HG03039 (cell line): Measurements from ENCODE around the gene BNIP1.
"Not testable (repeated sequence)": the region's sequence is repeated elsewhere in the genome, so short reads cannot be mapped to it uniquely, and the experiment has no call there.

Experiments
- ATAC-seq: cut with Tn5 transposase; IDR thresholded peaks from one replicate; pipeline ENCODE4 v1.9.1; 2021; ENCODE audit warnings: mild to moderate bottlenecking, moderate library complexity; ENCODE audit not compliant: unreplicated experiment

The BNIP1 gene, protein sequence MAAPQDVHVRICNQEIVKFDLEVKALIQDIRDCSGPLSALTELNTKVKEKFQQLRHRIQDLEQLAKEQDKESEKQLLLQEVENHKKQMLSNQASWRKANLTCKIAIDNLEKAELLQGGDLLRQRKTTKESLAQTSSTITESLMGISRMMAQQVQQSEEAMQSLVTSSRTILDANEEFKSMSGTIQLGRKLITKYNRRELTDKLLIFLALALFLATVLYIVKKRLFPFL

DNA sequence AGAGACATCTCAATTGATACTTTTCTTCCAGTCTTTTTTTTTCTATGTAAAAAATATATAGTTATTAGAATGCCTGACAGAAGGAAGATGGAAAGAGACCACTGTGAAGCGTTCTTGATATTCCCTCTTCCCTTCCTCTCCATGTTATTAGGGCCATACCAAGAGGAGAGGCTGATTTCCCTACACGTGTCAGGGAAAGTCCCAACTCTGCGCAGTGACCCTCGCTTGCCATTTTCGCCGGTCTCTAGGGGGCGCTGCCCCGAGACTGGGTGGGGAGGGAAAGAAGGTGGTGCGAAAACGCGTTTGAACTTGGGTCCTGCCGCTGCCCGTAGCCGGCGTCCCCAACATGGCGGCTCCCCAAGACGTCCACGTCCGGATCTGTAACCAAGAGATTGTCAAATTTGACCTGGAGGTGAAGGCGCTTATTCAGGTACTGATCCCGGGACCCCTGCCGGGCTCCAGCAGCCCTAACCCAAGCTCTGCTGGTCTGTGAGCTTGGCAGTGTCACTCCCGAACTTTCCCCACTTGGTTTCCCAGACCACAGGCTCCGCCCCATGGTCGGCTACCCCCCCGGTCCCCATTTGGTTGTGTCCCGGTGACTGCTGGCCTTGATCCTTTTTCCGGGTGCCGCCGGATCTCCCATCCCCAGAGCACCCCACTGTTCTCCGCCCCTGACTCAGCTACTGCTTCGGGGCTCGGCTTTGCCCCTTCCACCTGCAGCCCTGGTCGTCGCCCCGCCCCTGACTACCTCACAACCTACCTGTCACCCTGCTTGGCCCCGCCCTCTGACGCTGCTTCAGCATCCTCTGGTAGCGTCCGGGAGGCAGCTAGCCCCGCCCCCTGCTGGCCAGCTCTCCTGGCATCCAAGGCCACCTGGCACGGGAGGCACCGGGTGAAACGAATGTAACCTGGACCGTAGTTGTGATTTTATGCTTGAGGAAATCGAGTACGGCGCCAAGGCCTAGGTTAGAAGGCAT is at the start of gene BNIP1:
Gene BNIP1 (plus strand): TSS at position 332 of the 977 bp plus-strand sequence. CDS start 15 bp downstream, at position 347.
- ATAC-seq, result peak; percentile 91

DNA sequence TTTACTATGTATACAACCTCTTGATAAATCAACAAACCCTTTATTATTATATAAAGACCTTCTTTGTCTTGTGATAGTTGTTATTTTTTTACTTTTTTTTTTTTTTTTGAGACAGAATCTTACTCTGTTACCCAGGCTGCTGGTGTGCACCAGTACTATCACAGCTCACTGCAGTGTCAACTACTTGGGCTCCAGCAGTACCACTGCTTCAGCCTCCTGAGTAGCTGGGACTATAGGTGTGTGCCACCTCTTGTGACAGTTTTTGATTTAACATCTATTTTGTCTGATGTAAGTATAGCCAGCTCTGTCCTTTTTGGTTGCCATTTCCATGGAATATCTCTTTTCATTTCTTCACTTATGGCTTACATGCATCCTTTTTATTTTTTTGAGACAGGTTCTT is 45.5 kb upstream of the BNIP1 start:
- no peak for ATAC-seq

DNA sequence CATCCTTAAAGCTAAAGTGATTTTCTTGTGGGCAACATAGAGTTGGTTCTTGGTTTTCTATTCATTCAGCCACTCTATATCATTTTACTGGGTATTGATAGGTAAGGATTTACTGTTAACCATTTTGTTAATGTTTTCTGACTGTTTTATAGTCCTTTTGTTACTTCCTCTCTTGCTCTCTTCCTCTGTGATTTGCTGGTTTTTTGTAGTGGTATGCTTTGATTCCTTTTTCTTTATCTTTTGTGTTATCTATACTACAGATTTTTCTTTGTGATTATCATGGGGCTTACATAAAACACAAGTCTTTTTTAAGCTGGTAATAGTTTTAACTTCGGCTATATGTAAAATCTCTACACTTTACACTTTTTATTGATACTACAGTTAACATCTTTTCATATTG is 44.9 kb upstream of the BNIP1 start:
- no peak for ATAC-seq

DNA sequence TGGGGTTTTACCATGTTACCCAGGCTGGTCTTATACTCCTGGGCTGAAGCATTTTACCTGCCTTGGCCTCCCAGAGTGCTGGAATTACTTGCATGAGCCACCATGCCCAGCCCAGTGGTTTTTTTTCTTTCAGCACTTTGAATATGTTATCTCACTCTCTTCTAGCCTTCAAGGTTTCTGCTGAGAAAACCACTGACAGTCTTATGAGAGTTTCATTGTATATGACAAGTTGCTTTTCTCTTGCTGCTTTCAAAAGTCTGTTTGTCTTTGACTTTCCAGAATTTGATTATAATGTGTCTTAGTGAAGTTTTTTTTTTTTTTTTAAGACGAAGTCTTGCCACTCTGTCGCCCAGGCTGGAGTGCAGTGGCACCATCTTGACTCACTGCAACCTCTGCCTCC is 43.1 kb upstream of the BNIP1 start:
- no peak for ATAC-seq

DNA sequence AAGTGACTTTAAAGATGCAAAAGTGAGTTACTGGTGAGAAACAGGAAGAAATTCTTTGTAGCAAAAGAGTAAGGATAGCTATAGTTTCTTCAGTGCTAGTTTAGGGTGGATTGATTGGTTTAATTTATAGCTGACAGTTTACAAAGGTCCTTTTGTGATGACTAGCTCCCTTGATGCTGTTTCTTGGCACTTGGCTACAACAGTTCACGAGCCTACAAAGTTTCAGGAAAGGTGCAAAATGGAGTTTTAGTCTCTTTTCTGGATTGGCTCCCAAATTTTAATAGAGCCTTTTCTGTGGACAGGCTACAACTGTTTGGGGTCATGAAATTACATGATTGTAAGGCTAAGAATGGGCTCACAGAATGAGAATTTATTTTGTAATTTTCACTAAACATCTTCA is 40.9 kb upstream of the BNIP1 start:
- no peak for ATAC-seq

DNA sequence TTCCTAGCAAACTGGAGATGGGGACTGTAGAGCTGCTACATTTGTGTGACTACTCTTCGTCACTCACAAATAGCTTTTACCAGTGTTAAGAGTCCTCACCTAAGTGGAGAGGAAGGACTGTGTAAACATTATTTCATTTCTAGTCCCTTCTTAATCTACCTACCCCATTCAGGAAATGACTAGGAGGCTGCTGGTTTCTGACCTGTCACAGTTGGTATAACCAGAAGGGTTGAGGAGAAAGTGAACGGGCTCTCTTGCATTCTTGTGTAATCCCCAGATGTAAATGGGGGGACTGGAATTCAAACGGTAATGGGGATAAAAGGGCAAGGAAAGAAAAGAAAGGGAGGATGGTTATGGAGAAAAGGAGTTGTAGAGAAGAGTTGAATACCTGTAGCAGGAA is 35.4 kb upstream of the BNIP1 start:
- ATAC-seq, result no peak

DNA sequence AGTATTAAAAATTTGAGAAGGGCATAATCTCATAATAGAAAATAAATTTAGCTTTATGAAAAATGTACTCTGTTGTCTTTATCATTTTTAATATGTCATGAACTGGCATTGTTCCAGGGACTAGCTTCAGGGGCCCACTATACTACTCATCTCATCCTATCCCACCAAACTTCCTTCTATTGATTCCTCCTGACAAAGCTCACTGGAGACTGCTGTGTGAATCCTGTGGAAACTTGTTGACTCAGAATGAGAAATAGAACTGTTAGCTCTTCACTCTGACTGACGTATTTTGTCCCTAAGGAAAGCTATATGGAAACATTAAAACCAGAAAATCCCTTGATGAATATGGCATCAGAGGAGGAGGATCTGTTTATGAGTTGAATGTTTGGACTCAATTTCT is 29.8 kb upstream of the BNIP1 start:
- no peak for ATAC-seq

DNA sequence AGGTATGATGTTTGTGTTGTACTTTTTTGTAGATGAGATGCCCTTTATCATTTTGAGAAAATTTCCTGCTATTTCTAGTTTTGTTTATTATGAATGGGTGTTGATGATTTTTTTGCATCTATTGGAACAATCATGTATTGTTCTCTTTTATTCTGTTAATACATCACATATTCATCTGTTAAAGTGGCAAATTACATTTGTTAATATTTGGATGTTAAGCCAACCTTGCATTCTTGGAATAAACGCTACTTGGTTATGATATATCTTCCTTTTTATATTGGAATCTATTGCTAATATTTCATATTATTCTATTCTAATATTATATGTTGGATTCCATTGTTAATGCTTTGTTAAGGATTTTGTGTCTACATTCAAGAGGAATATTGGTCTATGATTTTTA is 24.6 kb upstream of the BNIP1 start:
- ATAC-seq, result no peak

DNA sequence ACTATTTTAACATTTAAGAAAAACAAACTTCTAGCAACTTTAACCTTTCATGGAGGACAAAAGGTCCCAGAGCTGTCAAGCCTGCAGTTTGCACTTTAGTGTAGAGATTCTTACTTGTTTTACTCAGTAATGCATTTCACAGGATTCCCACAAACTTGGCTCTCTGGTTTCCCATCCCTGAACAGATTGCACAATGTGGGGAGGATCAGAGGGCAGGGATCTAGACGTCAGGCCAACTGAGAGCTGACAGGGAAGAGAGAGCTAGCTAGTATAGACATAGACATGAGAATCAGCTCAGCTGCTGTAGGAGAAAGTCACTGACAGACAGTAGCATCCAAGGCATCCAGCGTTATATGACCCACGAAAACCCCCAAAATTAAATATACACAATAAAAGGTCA is 20.9 kb upstream of the BNIP1 start:
- no peak for ATAC-seq

DNA sequence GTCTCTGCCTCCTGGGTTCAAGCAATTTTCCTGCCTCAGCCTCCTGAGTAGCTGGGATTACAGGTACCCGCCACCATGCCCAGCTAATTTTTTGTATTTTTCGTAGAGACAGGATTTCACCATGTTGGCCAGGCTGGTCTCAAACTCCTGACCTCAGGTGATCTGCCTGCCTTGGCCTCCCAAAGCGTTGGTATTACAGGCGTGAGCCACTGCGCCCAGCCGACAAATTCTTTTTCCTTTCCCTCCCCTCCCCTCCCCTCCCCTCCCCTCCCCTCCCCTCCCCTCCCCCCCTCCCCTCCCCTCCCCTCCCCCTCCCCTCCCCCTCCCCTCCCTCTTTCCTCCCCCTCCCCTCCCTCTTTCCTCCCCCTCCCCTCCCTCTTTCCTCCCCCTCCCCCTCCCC is 12.2 kb upstream of the BNIP1 start:
- not testable (repeated sequence) for ATAC-seq

DNA sequence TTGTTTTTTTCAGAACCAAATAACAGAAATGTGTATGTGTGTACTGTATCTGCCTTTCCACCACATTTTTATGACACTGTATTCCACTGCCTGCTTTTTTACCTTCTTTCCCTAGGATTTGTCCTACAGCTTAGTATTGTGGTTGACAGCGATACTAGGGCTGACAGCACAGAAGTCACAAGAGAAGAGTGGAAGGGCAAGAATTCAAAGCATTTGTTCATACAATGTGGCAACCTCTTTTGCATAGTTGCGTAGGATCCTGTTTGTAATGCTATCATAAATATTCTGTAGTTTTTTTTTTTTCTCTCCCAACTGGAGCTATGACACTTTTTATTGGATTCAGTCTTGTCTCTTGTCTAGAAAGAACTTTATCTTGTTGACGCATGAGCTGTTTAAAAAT is 5.6 kb upstream of the BNIP1 start:
- ATAC-seq, result no peak

DNA sequence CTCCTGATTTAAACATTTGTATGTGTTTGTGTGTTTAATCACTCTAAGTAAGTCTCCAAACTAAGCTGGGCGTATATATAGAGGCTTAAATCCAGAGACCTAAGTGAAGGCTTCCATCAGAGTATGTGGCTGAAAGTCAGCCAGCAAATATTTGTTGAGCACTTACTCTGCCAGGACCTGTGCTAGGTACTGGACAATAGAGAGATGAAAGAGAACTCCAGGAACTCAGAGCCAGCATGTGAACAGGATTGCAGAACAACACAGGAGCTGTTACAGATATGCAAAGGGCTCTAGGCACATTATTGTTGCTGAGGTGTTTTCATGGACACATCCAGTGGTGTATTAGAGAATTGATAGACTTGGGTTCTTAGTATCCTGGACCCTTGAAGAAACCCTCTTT is 4.7 kb upstream of the BNIP1 start:
- no peak for ATAC-seq

DNA sequence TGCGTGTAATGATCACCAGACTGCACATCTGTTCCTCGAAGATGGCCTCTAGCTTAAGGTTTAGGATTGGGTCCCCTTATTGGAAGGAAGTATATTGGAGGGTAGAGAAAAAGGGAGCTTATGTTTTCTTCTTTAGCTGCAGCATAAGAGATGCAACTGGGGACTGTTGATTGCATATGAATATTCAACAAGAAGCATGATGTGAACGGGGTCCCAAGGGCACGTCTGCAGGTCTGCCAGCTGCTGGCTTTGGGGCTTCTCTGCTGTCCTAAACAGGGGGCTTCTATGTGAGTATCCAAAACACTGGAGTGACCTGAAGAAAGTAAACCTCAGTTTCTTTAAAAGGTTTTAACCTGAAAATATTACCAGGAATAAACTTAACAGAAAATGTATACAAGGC is 3.6 kb upstream of the BNIP1 start:
- no peak for ATAC-seq

DNA sequence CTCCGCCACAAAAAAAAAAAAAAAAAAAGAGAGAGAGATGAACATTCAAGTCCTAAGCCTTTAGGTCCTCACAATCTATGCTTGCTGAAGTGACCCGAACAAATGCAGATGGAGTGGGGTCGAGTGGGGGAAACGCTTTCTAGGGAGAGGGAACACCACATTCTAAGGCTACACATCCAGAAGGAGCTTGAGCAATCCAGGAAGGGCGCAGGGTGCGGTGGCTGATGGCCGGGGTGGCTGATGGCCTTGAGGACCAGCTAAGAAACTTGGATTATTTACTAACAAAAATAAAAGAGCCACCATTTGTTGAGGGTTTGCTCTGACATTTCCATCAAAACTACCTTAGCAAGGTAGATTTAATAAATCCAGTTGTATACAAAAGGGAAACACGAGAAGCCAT is 764 bp upstream of the BNIP1 start:
- ATAC-seq, result no peak

DNA sequence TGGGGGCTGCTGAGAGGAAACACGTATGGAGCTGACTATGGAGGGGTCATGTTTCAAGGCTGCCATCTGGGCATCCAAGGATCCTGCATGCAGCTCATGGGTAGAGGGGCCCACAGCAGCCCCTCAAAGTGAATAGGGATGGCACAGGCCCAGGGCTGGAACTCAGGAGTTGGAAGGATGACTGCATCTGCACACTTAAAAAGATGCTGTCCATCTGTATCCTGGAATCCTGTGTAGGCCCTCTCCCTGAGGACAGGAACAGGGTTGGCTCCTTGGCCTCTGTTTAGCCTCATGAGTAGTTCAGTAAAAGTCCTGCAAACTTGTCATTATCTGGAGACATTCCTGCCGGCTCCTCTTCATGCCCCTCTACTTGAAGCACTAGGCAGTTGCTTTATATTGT is 4.0 kb downstream of the BNIP1 start:
- ATAC-seq, result no peak

DNA sequence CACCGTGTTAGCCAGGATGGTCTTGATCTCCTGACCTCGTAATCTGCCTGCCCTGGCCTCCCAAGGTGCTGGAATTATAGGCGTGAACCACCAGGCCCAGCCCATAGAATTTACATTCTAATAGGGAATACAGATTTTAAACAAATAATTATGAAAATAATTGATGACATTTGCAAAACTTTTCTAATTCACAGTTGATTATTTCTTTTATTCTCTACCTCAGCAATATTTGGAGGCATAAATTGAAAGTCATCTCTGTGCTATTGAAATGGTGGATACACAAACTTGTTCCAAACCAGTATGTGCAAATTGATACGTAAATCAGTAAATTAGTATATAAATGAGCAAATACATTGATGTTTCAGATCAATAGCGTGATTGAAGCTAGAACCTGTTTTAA is 8.2 kb downstream of the BNIP1 start:
- ATAC-seq, result no peak

DNA sequence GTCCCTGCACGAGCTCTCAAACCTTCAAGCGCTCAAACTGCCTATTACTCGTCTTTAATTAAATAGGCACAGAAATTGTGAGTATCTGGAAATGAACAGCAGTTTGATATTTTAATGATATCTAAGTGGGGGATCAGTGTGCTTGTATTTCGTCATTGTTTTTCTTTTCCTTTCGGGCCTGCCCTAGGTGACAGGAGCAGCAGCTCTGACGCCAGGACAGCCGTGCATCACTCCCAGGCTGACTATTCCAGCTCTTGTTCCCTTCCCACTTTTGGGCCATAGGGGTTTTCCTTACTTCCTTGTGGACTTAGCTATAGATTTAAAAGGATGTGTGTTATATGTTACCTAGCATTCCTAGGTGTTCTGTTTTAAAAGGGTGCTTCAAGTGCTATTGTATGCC is 9.5 kb downstream of the BNIP1 start:
- no peak for ATAC-seq

DNA sequence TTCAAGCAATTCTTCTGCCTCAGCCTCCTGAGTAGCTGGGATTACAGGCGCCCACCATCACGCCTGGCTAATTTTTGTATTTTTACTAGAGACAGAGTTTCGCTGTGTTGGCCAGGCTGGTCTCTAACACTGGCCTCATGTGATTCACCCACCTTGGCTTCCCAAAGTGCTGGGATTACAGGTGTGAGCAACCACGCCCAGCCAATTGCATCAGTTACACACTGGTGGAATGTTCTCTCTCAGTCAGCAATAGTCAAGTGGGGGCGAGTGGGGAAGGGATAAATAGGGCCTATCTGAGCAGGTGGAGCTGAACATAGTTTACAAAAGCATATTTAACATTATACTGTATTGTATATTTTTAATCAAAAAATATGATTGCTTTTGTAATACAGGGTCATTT is 10.3 kb downstream of the BNIP1 start:
- ATAC-seq, result not testable (repeated sequence)

DNA sequence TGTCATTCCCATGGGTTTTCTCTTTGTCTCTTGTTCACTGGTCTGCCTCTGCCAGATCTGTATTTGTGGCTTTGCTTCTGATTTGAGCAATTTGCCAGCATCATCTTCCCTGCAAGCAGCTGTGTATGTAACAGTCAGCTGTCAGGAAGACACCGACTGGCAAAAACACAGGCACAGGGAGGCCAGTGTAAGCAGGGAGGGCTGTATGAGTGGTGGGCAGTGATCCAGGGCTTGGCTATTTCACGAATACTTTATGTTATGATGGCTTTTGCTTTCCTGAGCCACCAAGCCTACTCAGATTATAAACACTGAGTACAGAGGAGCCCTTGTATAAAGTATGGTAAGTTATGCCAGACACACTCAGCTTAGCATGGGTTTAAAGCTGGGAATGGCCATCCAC is 11.6 kb downstream of the BNIP1 start:
- no peak for ATAC-seq

DNA sequence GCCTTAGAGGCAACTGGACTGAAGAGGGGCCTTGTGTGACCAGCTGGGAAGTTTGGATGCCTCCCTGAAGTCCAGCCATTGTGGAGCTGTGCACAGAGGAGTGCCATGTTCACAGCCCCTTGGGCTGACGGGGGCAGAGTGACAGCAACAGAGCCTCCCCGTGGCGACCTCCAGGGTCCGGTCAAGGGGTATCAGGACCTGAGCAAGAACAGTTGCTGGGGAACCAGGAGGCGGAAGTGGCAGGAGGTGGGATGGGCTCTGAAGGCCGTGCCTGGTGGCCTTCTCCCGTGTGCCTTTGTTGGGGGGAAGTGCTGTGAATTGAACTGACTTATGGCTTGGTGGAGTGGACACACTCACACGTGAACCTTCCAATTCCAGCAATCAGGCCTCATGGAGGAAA is 14.0 kb downstream of the BNIP1 start:
- ATAC-seq, result no peak

DNA sequence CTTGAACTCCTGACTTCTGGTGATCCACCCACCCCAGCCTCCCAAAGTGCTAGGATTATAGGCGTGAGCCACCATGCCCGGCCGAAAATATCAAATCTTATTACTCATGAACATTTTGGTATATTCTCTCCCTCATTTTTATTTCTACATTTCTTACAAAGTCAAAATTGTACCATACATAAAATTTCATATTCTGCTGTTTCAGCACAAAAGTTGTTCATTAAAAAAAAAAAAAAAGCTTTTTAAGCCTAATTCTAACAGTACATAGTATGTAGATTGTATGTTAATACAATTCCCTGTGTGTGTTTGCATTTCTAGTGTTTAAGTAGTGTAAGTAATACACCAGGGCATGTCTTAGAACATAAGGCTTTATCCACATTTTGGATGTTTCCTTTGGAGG is 14.9 kb downstream of the BNIP1 start:
- no peak for ATAC-seq

DNA sequence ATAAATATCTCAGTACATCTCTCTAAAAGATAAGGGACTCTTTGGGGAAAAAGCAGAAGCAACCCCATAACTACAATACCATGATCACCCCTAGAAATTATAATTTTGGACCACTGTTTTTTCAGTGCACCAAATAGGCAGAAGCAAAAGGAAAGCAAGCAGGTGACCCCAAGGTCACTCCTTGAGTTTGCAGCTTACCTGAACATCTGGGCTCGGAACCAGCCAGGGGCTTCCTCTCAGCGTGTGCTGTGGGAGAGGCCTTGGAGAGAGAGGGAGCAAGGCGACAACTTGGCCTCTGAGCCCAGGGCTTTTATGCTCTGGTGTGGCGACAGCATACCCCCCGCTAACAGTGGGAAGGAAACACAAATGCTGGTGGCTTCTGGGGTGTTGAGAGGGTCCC is 16.8 kb downstream of the BNIP1 start:
- no peak for ATAC-seq
